Endodermal cell (in vitro differentiated cells): Measurements from ENCODE around the gene PLCL2. TPM values are rescaled to one million over a fixed set of nuclear protein-coding genes. Genes with fewer than 3 reads are reported as not detected.

Experiments
- DNase-seq: peaks from one replicate; pipeline ENCODE4 v3.0.0-alpha.2; 2017
- H3K27ac ChIP-seq: 2 replicates; pipeline ENCODE4 v1.5.1; 2013; ENCODE audit warnings: mild to moderate bottlenecking, low read depth, low read length, moderate library complexity
- H3K27me3 ChIP-seq: 2 replicates; pipeline ENCODE4 v1.6.1; 2013; ENCODE audit warnings: mild to moderate bottlenecking, low read length, moderate library complexity; ENCODE audit not compliant: insufficient read depth, control insufficient read depth, poor library complexity, severe bottlenecking
- H3K36me3 ChIP-seq: 2 replicates; pipeline ENCODE4 v1.7.0; 2013; ENCODE audit warnings: mild to moderate bottlenecking, low read length, moderate library complexity; ENCODE audit not compliant: control insufficient read depth, insufficient read depth
- H3K4me1 ChIP-seq: one replicate; pipeline ENCODE4 v1.7.0; 2013; ENCODE audit warnings: low read length; ENCODE audit not compliant: control insufficient read depth, insufficient read depth
- H3K4me3 ChIP-seq: 2 replicates; pipeline ENCODE4 v1.5.1; 2013; ENCODE audit warnings: mild to moderate bottlenecking, low read length, moderate library complexity
- H3K9ac ChIP-seq: 2 replicates; pipeline ENCODE4 v1.6.1; 2013; ENCODE audit warnings: mild to moderate bottlenecking, low read length, moderate library complexity; ENCODE audit not compliant: poor library complexity, severe bottlenecking; ENCODE audit errors: extremely low read depth
- H3K9me3 ChIP-seq: 2 replicates; pipeline ENCODE4 v1.6.1; 2013; ENCODE audit warnings: mild to moderate bottlenecking, low read length, moderate library complexity; ENCODE audit not compliant: control insufficient read depth
- H3K27ac Mint-ChIP-seq: 2 replicates; pipeline ENCODE4 v1.8.0; 2020; ENCODE audit warnings: mixed read lengths
- H3K27me3 Mint-ChIP-seq: 2 replicates; pipeline ENCODE4 v1.8.0; 2021; ENCODE audit warnings: mild to moderate bottlenecking, mixed read lengths; ENCODE audit not compliant: insufficient read depth
- H3K36me3 Mint-ChIP-seq: 2 replicates; pipeline ENCODE4 v1.8.0; 2020; ENCODE audit warnings: low read depth, mixed read lengths
- H3K4me1 Mint-ChIP-seq: 2 replicates; pipeline ENCODE4 v1.8.0; 2020; ENCODE audit warnings: mixed read lengths
- H3K4me3 Mint-ChIP-seq: 2 replicates; pipeline ENCODE4 v1.8.0; 2020; ENCODE audit warnings: mild to moderate bottlenecking, moderate library complexity, mixed read lengths
- H3K9me3 Mint-ChIP-seq: 2 replicates; pipeline ENCODE4 v1.8.0; 2020; ENCODE audit warnings: mild to moderate bottlenecking, mixed read lengths
- CTCF ChIP-seq: fragments of 200-600 bp; sonication (generic); conservative IDR thresholded peaks from 2 replicates; pipeline ENCODE4 v1.5.0; 2021; ENCODE audit warnings: antibody characterized with exemption, mild to moderate bottlenecking
- whole genome bisulfite sequencing, 2 experiments: methylation state at CpG; one replicate each; pipeline versions ENCODE4 v1.1.5 to v1.1.7; 2013; ENCODE audit warnings: missing lambda C conversion rate in 2 of 2, mixed read lengths in 1 of 2; ENCODE audit not compliant: insufficient coverage in 1 of 2, insufficient read length in 1 of 2; 5-methylcytosine and 5-hydroxymethylcytosine counted together
- total RNA-seq, 2 donors: library from RNA; stranded (reverse); fragmentation: NEBNext Ultra II Directional in 1 of 2; extraction: Animal tissue kit (Norgen Biotek cat#: 25700) in 1 of 2; gene quantifications; 2 replicates in 1 of 2; 3 replicates in 1 of 2; pipeline ENCODE4 v1.2.1, GENCODE V29; 2021

PLCL2 gene
- total RNA-seq, 2 donors from 2014 or later: 4.2 to 6.9 TPM

- Histone ChIP-seq H3K4me1 (peaks cover 6% of the 10 kb centered on the region), H3K27ac (no peak overlapping the region), H3K9me3 (no peaks in the 10 kb centered on the region), H3K36me3 (no peaks in the 10 kb centered on the region), H3K9ac (no peak overlapping the region), H3K27me3 (no peaks in the 10 kb centered on the region), H3K4me3 (no peak overlapping the region)
- H3K27me3 Mint-ChIP-seq: no peaks in the 10 kb centered on the region
- no peak for DNase-seq
- H3K4me3 Mint-ChIP-seq: no peak overlapping the region
- no peak overlapping the region for H3K27ac Mint-ChIP-seq
- H3K36me3 Mint-ChIP-seq: peaks cover 4% of the 10 kb centered on the region
- no peak for TF ChIP-seq CTCF
- WGBS, 2 experiments: 89 to 98% methylated on average over 3 to 6 of the region's 6 CpGs
- H3K4me1 Mint-ChIP-seq: peaks cover 13% of the 10 kb centered on the region
- peaks cover 11% of the 10 kb centered on the region for H3K9me3 Mint-ChIP-seq
These were observed 204.0 kb downstream of the PLCL2 start for GRCh38 chr3:17088602-17089313.

GRCh38 chr3:17089314-17089700 lies 204.6 kb downstream of the PLCL2 start:
- Histone ChIP-seq H3K9ac (no peak overlapping the region), H3K27me3 (no peaks in the 10 kb centered on the region), H3K9me3 (no peaks in the 10 kb centered on the region), H3K27ac (no peak overlapping the region), H3K4me1 (peaks cover 6% of the 10 kb centered on the region), H3K4me3 (no peak overlapping the region), H3K36me3 (no peaks in the 10 kb centered on the region)
- TF ChIP-seq CTCF: no peak
- peaks cover 15% of the 10 kb centered on the region for H3K4me1 Mint-ChIP-seq
- peaks cover 4% of the 10 kb centered on the region for H3K36me3 Mint-ChIP-seq
- no peak overlapping the region for H3K27ac Mint-ChIP-seq
- peaks cover 11% of the 10 kb centered on the region for H3K9me3 Mint-ChIP-seq
- H3K27me3 Mint-ChIP-seq: no peaks in the 10 kb centered on the region
- no peak overlapping the region for H3K4me3 Mint-ChIP-seq
- no peak for DNase-seq

GRCh38 chr3:17090280-17090983 lies 205.7 kb downstream of the PLCL2 start:
- whole genome bisulfite sequencing, 2 experiments: 93 to 95% methylated on average over 3 to 6 of the region's 6 CpGs
- DNase-seq: no peak
- Mint-ChIP-seq H3K27me3 (no peaks in the 10 kb centered on the region), H3K9me3 (peaks cover 7% of the 10 kb centered on the region), H3K4me3 (no peak overlapping the region), H3K4me1 (peaks cover 23% of the 10 kb centered on the region), H3K27ac (no peak overlapping the region), H3K36me3 (no peaks in the 10 kb centered on the region)
- no peak overlapping the region for H3K4me3 ChIP-seq
- no peak overlapping the region for H3K9ac ChIP-seq
- no peaks in the 10 kb centered on the region for H3K27me3 ChIP-seq
- no peak overlapping the region for H3K27ac ChIP-seq
- no peak for TF ChIP-seq CTCF
- H3K36me3 ChIP-seq: no peaks in the 10 kb centered on the region
- no peaks in the 10 kb centered on the region for H3K9me3 ChIP-seq
- H3K4me1 ChIP-seq: peaks cover 6% of the 10 kb centered on the region
